H1 (cell line): ENCODE measurements around the gene NRL. TPM values are rescaled to one million over a fixed set of nuclear protein-coding genes. Genes with fewer than 3 reads are reported as not detected.

Experiments used
- CTCF ChIA-PET: fragments of 300-600 bp; sonication (Branson Sonifier 250); formaldehyde crosslinking; loops from one replicate; lab custom pipeline; 2021; ENCODE audit not compliant: partially characterized antibody; lab: Charles Lee
- POLR2A ChIA-PET: fragments of 300-600 bp; sonication (Branson Sonifier 250); formaldehyde crosslinking; loops from one replicate; lab custom pipeline; 2021; ENCODE audit warnings: inconsistent platforms; ENCODE audit not compliant: partially characterized antibody; lab: Charles Lee
- DNase-seq, 2 experiments: peaks; one replicate each; pipeline versions ENCODE4 v3.0.0 to v3.0.0-alpha.2; 2010 to 2022; ENCODE audit warnings: low spot score in 2 of 2, low read depth in 1 of 2, mixed read lengths in 1 of 2
- FAIRE-seq: peaks from 2 replicates; lab custom pipeline; 2011; peaks lifted over from hg19 to GRCh38; lab: Jason Lieb, UNC
- H2AFZ ChIP-seq: 2 replicates; pipeline ENCODE4 v1.8.1; 2012; ENCODE audit warnings: low read length, inconsistent platforms
- H2AK5ac ChIP-seq: 2 replicates; pipeline ENCODE4 v1.6.1; 2013; ENCODE audit warnings: low read depth, low read length
- H2BK120ac ChIP-seq: replicated peaks from 2 replicates; pipeline ENCODE3; 2013; ENCODE audit warnings: low read depth, low read length, inconsistent platforms
- H2BK12ac ChIP-seq: 2 replicates; pipeline ENCODE4 v1.6.1; 2013; ENCODE audit warnings: low read depth, low read length
- H2BK15ac ChIP-seq: 2 replicates; pipeline ENCODE4 v1.6.1; 2013; ENCODE audit warnings: low read length
- H2BK20ac ChIP-seq: 2 replicates; pipeline ENCODE4 v1.6.1; 2013; ENCODE audit warnings: low read length
- H2BK5ac ChIP-seq: 2 replicates; pipeline ENCODE4 v1.6.1; 2013; ENCODE audit warnings: low read depth, low read length
- H3K14ac ChIP-seq: 2 replicates; pipeline ENCODE4 v1.6.1; 2013; ENCODE audit warnings: inconsistent platforms; ENCODE audit not compliant: insufficient read length
- H3K18ac ChIP-seq: 2 replicates; pipeline ENCODE4 v1.6.1; 2013; ENCODE audit warnings: low read length; ENCODE audit errors: extremely low read depth
- H3K23ac ChIP-seq: 2 replicates; pipeline ENCODE4 v1.6.1; 2013; ENCODE audit warnings: inconsistent platforms; ENCODE audit not compliant: insufficient read length
- H3K23me2 ChIP-seq: 2 replicates; pipeline ENCODE4 v1.6.1; 2013; ENCODE audit warnings: low read depth, low read length
- H3K27ac ChIP-seq: 2 replicates; pipeline ENCODE4 v1.6.1; 2011; ENCODE audit warnings: low read depth, low read length, inconsistent platforms
- H3K27me3 ChIP-seq, 4 experiments: replicated peaks in 1 of 4; 1 replicate in 1 of 4; 2 replicates in 3 of 4; pipeline versions ENCODE4 v1.6.1 to v1.8.1; 2011 to 2013; ENCODE audit warnings: low read length in 3 of 4, mild to moderate bottlenecking in 3 of 4, inconsistent platforms in 2 of 4, mixed read lengths in 2 of 4, moderate library complexity in 1 of 4; ENCODE audit not compliant: control insufficient read depth in 3 of 4, insufficient read depth in 3 of 4; ENCODE audit errors: extremely low read depth in 1 of 4
- H3K36me3 ChIP-seq, 4 experiments: 2 replicates each; pipeline versions ENCODE4 v1.6.1 to v1.8.1; 2011 to 2013; ENCODE audit warnings: mild to moderate bottlenecking in 4 of 4, low read length in 3 of 4, moderate library complexity in 2 of 4, control low read depth in 1 of 4, inconsistent platforms in 1 of 4; ENCODE audit not compliant: insufficient read depth in 4 of 4, control insufficient read depth in 2 of 4
- H3K4ac ChIP-seq: replicated peaks from 2 replicates; pipeline ENCODE3; 2013; ENCODE audit warnings: low read length, low read depth, mixed read lengths, inconsistent platforms; ENCODE audit not compliant: insufficient read length
- H3K4me1 ChIP-seq, 4 experiments: replicated peaks in 1 of 4; 1 replicate in 1 of 4; 2 replicates in 3 of 4; pipeline versions ENCODE4 v1.6.1 to v1.8.1; 2011 to 2013; ENCODE audit warnings: low read length in 3 of 4, inconsistent platforms in 2 of 4, mixed read lengths in 1 of 4; ENCODE audit not compliant: insufficient read depth in 4 of 4, control insufficient read depth in 3 of 4
- H3K4me2 ChIP-seq, 2 experiments: 2 replicates each; pipeline versions ENCODE4 v1.6.1 to v1.8.1; 2011 to 2013; ENCODE audit warnings: low read depth in 2 of 2, low read length in 2 of 2, control low read depth in 1 of 2, inconsistent platforms in 1 of 2, mild to moderate bottlenecking in 1 of 2; ENCODE audit not compliant: insufficient read depth in 1 of 2
- H3K4me3 ChIP-seq, 4 experiments: fragments of 200-600, 300-600 bp in 1 of 4; sonication (generic), shearing (Covaris generic), sonication (Bioruptor Twin) in 1 of 4; 2 replicates each; pipeline versions ENCODE4 v1.5.1 to v1.8.1; 2011 to 2016; ENCODE audit warnings: low read length in 4 of 4, low read depth in 3 of 4, control low read depth in 2 of 4, inconsistent platforms in 2 of 4, mild to moderate bottlenecking in 2 of 4, mixed read lengths in 1 of 4, moderate library complexity in 1 of 4; ENCODE audit not compliant: insufficient read depth in 2 of 4; ENCODE audit errors: extremely low read depth in 1 of 4
- H3K56ac ChIP-seq: replicated peaks from 2 replicates; pipeline ENCODE3; 2013; ENCODE audit warnings: low read depth, mild to moderate bottlenecking, mixed read lengths, low read length, inconsistent platforms; ENCODE audit not compliant: insufficient read length
- H3K79me1 ChIP-seq: 2 replicates; pipeline ENCODE4 v1.6.1; 2013; ENCODE audit warnings: low read depth, low read length, control low read depth
- H3K79me2 ChIP-seq, 2 experiments: 2 replicates each; pipeline versions ENCODE4 v1.6.1 to v1.8.1; 2012 to 2013; ENCODE audit warnings: low read length in 2 of 2, mild to moderate bottlenecking in 2 of 2, inconsistent platforms in 1 of 2; ENCODE audit not compliant: insufficient read depth in 2 of 2, control insufficient read depth in 1 of 2
- H3K9ac ChIP-seq, 4 experiments: replicated peaks in 1 of 4; 1 replicate in 1 of 4; 2 replicates in 3 of 4; pipeline versions ENCODE4 v1.6.1 to v1.8.1; 2011 to 2013; ENCODE audit warnings: low read depth in 3 of 4, low read length in 3 of 4, control low read depth in 2 of 4, mild to moderate bottlenecking in 2 of 4, moderate library complexity in 2 of 4, inconsistent platforms in 1 of 4; ENCODE audit errors: extremely low read depth in 1 of 4
- H3K9me3 ChIP-seq, 2 experiments: 2 replicates each; pipeline versions ENCODE4 v1.6.1 to v1.8.1; 2012 to 2013; ENCODE audit warnings: mild to moderate bottlenecking in 2 of 2, moderate library complexity in 2 of 2, control low read depth in 1 of 2, inconsistent platforms in 1 of 2, low read depth in 1 of 2, low read length in 1 of 2, mixed read lengths in 1 of 2; ENCODE audit not compliant: insufficient read depth in 2 of 2
- H4K20me1 ChIP-seq, 2 experiments: replicated peaks in 1 of 2; 2 replicates each; pipeline versions ENCODE3 to v1.8.1; 2011 to 2013; ENCODE audit warnings: inconsistent platforms in 2 of 2, low read length in 2 of 2, mild to moderate bottlenecking in 1 of 2; ENCODE audit not compliant: insufficient read depth in 2 of 2, control insufficient read depth in 1 of 2
- H4K5ac ChIP-seq: 2 replicates; pipeline ENCODE4 v1.6.1; 2013; ENCODE audit warnings: low read length, low read depth, mixed read lengths, inconsistent platforms; ENCODE audit not compliant: insufficient read length
- H4K8ac ChIP-seq: 2 replicates; pipeline ENCODE4 v1.8.0; 2013; ENCODE audit warnings: mild to moderate bottlenecking, moderate library complexity, low read length, inconsistent platforms; ENCODE audit not compliant: insufficient read depth; ENCODE audit errors: extremely low read depth
- H4K91ac ChIP-seq: replicated peaks from 2 replicates; pipeline ENCODE3; 2013; ENCODE audit warnings: low read length, mixed read lengths, inconsistent platforms; ENCODE audit not compliant: insufficient read length
- CBX5 ChIP-seq: fragments of 300-800, 300-1000 bp; sonication (generic); IDR thresholded peaks from 2 replicates; pipeline ENCODE4 v1.7.1; 2016; ENCODE audit warnings: antibody characterized with exemption, low read length, low read depth
- CBX8 ChIP-seq: fragments of 300-800, 300-1000 bp; sonication (generic); IDR thresholded peaks from 2 replicates; pipeline ENCODE4 v1.7.1; 2016; ENCODE audit warnings: low read depth, low read length, borderline replicate concordance
- FOSL1 ChIP-seq: IDR thresholded peaks from 2 replicates; pipeline ENCODE4 v1.6.1; 2011; ENCODE audit warnings: mild to moderate bottlenecking, low read depth, low read length, moderate library complexity; ENCODE audit not compliant: insufficient read depth
- NANOG ChIP-seq: IDR thresholded peaks from 2 replicates; pipeline ENCODE4 v1.6.1; 2011; ENCODE audit warnings: low read length, low read depth, mild to moderate bottlenecking, inconsistent platforms; ENCODE audit not compliant: insufficient read depth, poor library complexity, severe bottlenecking
- POU5F1 ChIP-seq: IDR thresholded peaks from 2 replicates; pipeline ENCODE4 v1.6.1; 2011; ENCODE audit warnings: low read depth, mild to moderate bottlenecking, low read length, moderate library complexity
- RFX5 ChIP-seq: IDR thresholded peaks from 2 replicates; pipeline ENCODE4 v1.6.1; 2011; ENCODE audit warnings: low read depth, low read length, improper control_type of control experiment, borderline replicate concordance
- RXRA ChIP-seq: IDR thresholded peaks from 2 replicates; pipeline ENCODE4 v1.6.1; 2011; ENCODE audit warnings: low read depth, mild to moderate bottlenecking, low read length, moderate library complexity; ENCODE audit not compliant: insufficient read depth
- SAP30 ChIP-seq: fragments of 300-600 bp; sonication (generic); IDR thresholded peaks from 2 replicates; pipeline ENCODE4 v1.7.1; 2012; ENCODE audit warnings: low read length, moderate library complexity, mild to moderate bottlenecking, inconsistent platforms; ENCODE audit not compliant: insufficient read depth, insufficient replicate concordance
- SIX5 ChIP-seq: IDR thresholded peaks from 2 replicates; pipeline ENCODE4 v1.6.1; 2011; ENCODE audit warnings: mild to moderate bottlenecking, low read depth, low read length
- SP4 ChIP-seq: IDR thresholded peaks from 2 replicates; pipeline ENCODE4 v1.6.1; 2012; ENCODE audit warnings: low read length, inconsistent platforms
- SRF ChIP-seq: IDR thresholded peaks from 2 replicates; pipeline ENCODE4 v1.6.1; 2011; ENCODE audit warnings: mild to moderate bottlenecking, low read depth, low read length, moderate library complexity
- TAF1 ChIP-seq: IDR thresholded peaks from 2 replicates; pipeline ENCODE4 v1.6.1; 2011; ENCODE audit warnings: mild to moderate bottlenecking, low read depth, low read length
- YY1 ChIP-seq: IDR thresholded peaks from 2 replicates; pipeline ENCODE4 v1.6.1; 2011; ENCODE audit warnings: low read depth, mild to moderate bottlenecking, low read length
- ZNF274 ChIP-seq: IDR thresholded peaks from 2 replicates; pipeline ENCODE4 v1.7.0; 2012; ENCODE audit warnings: low read length, borderline replicate concordance; ENCODE audit errors: extremely low read depth
- WGBS, 2 experiments: shearing (Covaris generic) in 1 of 2; methylation state at CpG; one replicate each; pipeline versions ENCODE4 v1.1.6 to v1.1.7; 2013 to 2015; ENCODE audit warnings: low lambda C conversion rate in 2 of 2, mixed read lengths in 2 of 2, inconsistent platforms in 1 of 2, low coverage in 1 of 2, missing lambda C conversion rate in 1 of 2; ENCODE audit not compliant: insufficient replicate concordance in 2 of 2, insufficient coverage in 1 of 2, insufficient read length in 1 of 2; ENCODE audit errors: extremely low coverage in 1 of 2, missing lambda C conversion rate in 1 of 2; 5-methylcytosine and 5-hydroxymethylcytosine counted together
- polyA plus RNA-seq, 7 experiments: library from polyadenylated mRNA; depleted of rRNA in 3 of 7; stranded (reverse) in 5 of 7; unstranded in 2 of 7; fragments of >200 nt in 5 of 7; fragments of 200-250 nt in 2 of 7; gene quantifications; 1 replicate in 5 of 7; 2 replicates in 1 of 7; 4 replicates in 1 of 7; pipeline versions ENCODE4 v1.2.1 to v1.2.3, GENCODE V29; 2011 to 2013; ENCODE audit warnings: missing spikeins in 2 of 7, mixed read lengths in 2 of 7
- total RNA-seq: library from RNA; stranded (reverse); fragmentation: NEBNext Ultra II Directional; extraction: Animal tissue kit (Norgen Biotek cat#: 25700); gene quantifications from 2 replicates; pipeline ENCODE4 v1.2.1, GENCODE V29; 2021

NRL gene
- total and polyA plus RNA-seq, 2 of the 8 experiments (the other 6 are each of a cell fraction or from before 2014, with no cell fraction given) = 1.1 to 2.2 TPM

- Histone ChIP-seq H2BK15ac (no peak overlapping the region), H3K9me3 (peaks cover 7% of the 10 kb centered on the region in 2 experiments; a peak in 3 of 4 replicates), H3K36me3 (peaks cover 0 to 15% (median 7%) of the 10 kb centered on the region in 4 experiments; a peak in 5 of 8 replicates), H3K23me2 (no peaks in the 10 kb centered on the region; the same call in 1 of the 2 replicates), H3K4ac (no peak overlapping the region), H3K23ac (no peak overlapping the region), H4K5ac (no peak overlapping the region), H3K79me1 (no peaks in the 10 kb centered on the region), H3K18ac (no peak overlapping the region), H2BK12ac (no peak overlapping the region), H4K20me1 (no peaks in the 10 kb centered on the region), H2BK120ac (no peak overlapping the region), H2AFZ (no peak overlapping the region), H3K9ac (no peak overlapping the region), H3K14ac (no peak overlapping the region), H3K79me2 (no peaks in the 10 kb centered on the region), H2BK5ac (no peak overlapping the region), H2BK20ac (no peak overlapping the region), H3K56ac (no peak overlapping the region), H3K27ac (no peak overlapping the region), H3K27me3 (no peaks in the 10 kb centered on the region), H2AK5ac (no peak overlapping the region), H4K91ac (no peak overlapping the region), H3K4me2 (no peak overlapping the region), H3K4me1 (no peaks in the 10 kb centered on the region), H4K8ac (no peak overlapping the region), H3K4me3 (no peak overlapping the region)
- ChIA-PET CTCF (interaction anchor here (0.6 to 12.2 kb wide), 33 partner anchors 10 to 540 kb away, joined by 3 to 160 read pairs (median 3); partner anchors contain the start of genes CARMIL3, IRF9, PCK2 and PSME1), POLR2A (interaction anchor here (0.7 to 23.9 kb wide), 9 partner anchors 8 to 914 kb away, joined by 3 to 626 read pairs (median 26); partner anchors contain the start of genes CPNE6, DCAF11, EMC9 and NRL)
- no peak for DNase-seq
- 44% methylated on average over 5 of the region's 5 CpGs; no CpG with 5 or more reads in 1 of the 2 experiments for WGBS, 2 experiments
- FAIRE-seq = no peak
- TF ChIP-seq RXRA (no peak), SAP30 (no peak), ZNF274 (no peak), TAF1 (no peak), SP4 (no peak), RFX5 (no peak), CBX5 (no peak), SRF (no peak), SIX5 (no peak), CBX8 (no peak), POU5F1 (no peak), YY1 (no peak), FOSL1 (no peak), NANOG (no peak)
These were observed 6.3 kb downstream of the NRL start for GRCh38 chr14:24108336-24108874.
